ENCODE measurements around the gene MLLT3. TPM values are rescaled to one million over a fixed set of nuclear protein-coding genes. Genes with fewer than 3 reads are reported as not detected.

The MLLT3 gene
- total and polyA plus RNA-seq, 2 of the 13 experiments (the other 11 are each of a cell fraction or from before 2014, with no cell fraction given), result 12.3 to 12.6 TPM

- H3K27ac ChIP-seq (ENCODE audit: extremely low read length, insufficient read depth, low read length), result no peak overlapping the region
- TF ChIP-seq KAT7 (CRISPR knock-in tag; IDR thresholded peaks at IDR 0.05; ENCODE audit: borderline replicate concordance) (no peak), ZNF589 (CRISPR knock-in tag; conservative IDR thresholded peaks at IDR 0.05) (no peak), ZMYM3 (CRISPR knock-in tag; IDR thresholded peaks at IDR 0.05) (no peak), ISX (CRISPR knock-in tag; conservative IDR thresholded peaks at IDR 0.05) (no peak), UBTF (CRISPR knock-in tag; IDR thresholded peaks at IDR 0.05) (no peak), TOPORS (CRISPR knock-in tag; IDR thresholded peaks at IDR 0.05) (no peak), RBFOX2 (IDR thresholded peaks at IDR 0.05; ENCODE audit: low read depth, low read length) (no peak), MIER2 (CRISPR knock-in tag; IDR thresholded peaks at IDR 0.05) (no peak), NFKB2 (CRISPR knock-in tag; IDR thresholded peaks at IDR 0.05; ENCODE audit: borderline replicate concordance) (no peak), SRSF4 (IDR thresholded peaks at IDR 0.05; ENCODE audit: low read depth, low read length, poor library complexity, severe bottlenecking) (no peak), ZNF234 (CRISPR knock-in tag; conservative IDR thresholded peaks at IDR 0.05) (no peak), SMAD3 (CRISPR knock-in tag; IDR thresholded peaks at IDR 0.05) (no peak)
- no peak overlapping the region for H3K9ac ChIP-seq (ENCODE audit: insufficient read depth, low read depth, low read length)
- POLR2A ChIA-PET, result no interaction called here
- CTCF ChIA-PET (ENCODE audit: low intra/inter-chr PET ratio, low total read pairs), result no interaction called here
- BruUV-seq (replicated peaks), result no TSS peak
- ATAC-seq, result no peak
- no peak overlapping the region for H3K4me3 ChIP-seq (replicated peaks in 1 of 3; ENCODE audit: insufficient read depth in 1 of 3, low read depth in 2 of 3, low read length in 3 of 3)
- FAIRE-seq, result no peak
- no peaks in the 10 kb centered on the region for H3K9me3 ChIP-seq (ENCODE audit: low read length)
- intact Hi-C loops (cut with micrococcal nuclease; ENCODE audit: unreplicated experiment) (no loop called here), in situ Hi-C loops (cut with HindIII; ENCODE audit: extremely low pct_ligation_motif_present, low pct_unique_long_range_greater_than_20kb) (no loop called here)
- H3K27me3 ChIP-seq (ENCODE audit: control insufficient read depth in 1 of 2, insufficient read depth in 2 of 2, low read length in 2 of 2), result no peaks in the 10 kb centered on the region; a peak in 1 of 5 replicates
- peak overlapping the region; percentile 34; the same call in 1 of the 2 replicates for H3K4me2 ChIP-seq (ENCODE audit: low read depth, low read length)
- H4K20me1 ChIP-seq (ENCODE audit: insufficient read depth, low read length), result no peaks in the 10 kb centered on the region
- H2AFZ ChIP-seq (ENCODE audit: low read length), result no peak overlapping the region
- 26% methylated on average over 7 of the region's 7 CpGs for WGBS (ENCODE audit: low lambda C conversion rate)
- DNase-seq (ENCODE audit: low spot score), result no peak
- no peaks in the 10 kb centered on the region for H3K4me1 ChIP-seq (ENCODE audit: insufficient read depth, low read length)
- H3K36me3 ChIP-seq (replicated peaks in 1 of 2; ENCODE audit: control insufficient read depth in 1 of 2, insufficient read depth in 2 of 2, low read length in 2 of 2), result no peaks in the 10 kb centered on the region
- no peaks in the 10 kb centered on the region for H3K79me2 ChIP-seq (ENCODE audit: insufficient read depth, low read length)
These were observed 302.5 kb downstream of the MLLT3 start for GRCh38 chr9:20319641-20320337.

Measured in HepG2 (cell line).